ENCODE measurements around the gene TOB1. TPM values are rescaled to one million over a fixed set of nuclear protein-coding genes. Genes with fewer than 3 reads are reported as not detected.
A peak's percentile ranks its signal among the peaks of the same experiment; 100 is the strongest.

The TOB1 gene
- total and polyA plus RNA-seq, 12 donors, result 22.4 to 332 (median 62.7) TPM

- H3K27ac ChIP-seq, result no peak overlapping the region
- TF ChIP-seq POLR2A (IDR thresholded peaks at IDR 0.05) (no peak), CTCF (IDR thresholded peaks at IDR 0.05) (no peak)
- H3K4me3 ChIP-seq, result no peak overlapping the region
- H3K27me3 ChIP-seq, result no peaks in the 10 kb centered on the region
- WGBS, 4 donors, result 92 to 94% (median 93%) methylated on average over 5 of the region's 5 CpGs
- peak in 1 of 7 donors; percentile 49 for DNase-seq
- H3K4me1 ChIP-seq (replicated peaks in 1 of 2), result no peaks in the 10 kb centered on the region
- intact Hi-C loops (cut with DNase I), result loop anchor here in 1 of 2 donors (5.0 kb wide), 1 partner anchor 40 kb away; no protein-coding TSS in a partner anchor
- no peaks in the 10 kb centered on the region for H3K9me3 ChIP-seq (replicated peaks in 1 of 3)
- H3K36me3 ChIP-seq (replicated peaks in 1 of 2), result no peaks in the 10 kb centered on the region
Observed at GRCh38 chr17:50887705-50888245, 21.6 kb upstream of the TOB1 start.

GRCh38 chr17:50884439-50885311 is 18.5 kb upstream of the TOB1 start:
- intact Hi-C loops (cut with DNase I), result loop anchor here in 1 of 2 donors (5.0 kb wide), 1 partner anchor 43 kb away; no protein-coding TSS in a partner anchor
- Histone ChIP-seq H3K27ac (peak overlapping the region in 1 of 5 donors; percentile 34), H3K27me3 (no peaks in the 10 kb centered on the region), H3K9me3 (replicated peaks in 1 of 3) (no peaks in the 10 kb centered on the region), H3K4me1 (replicated peaks in 1 of 2) (no peaks in the 10 kb centered on the region), H3K4me3 (no peak overlapping the region), H3K36me3 (replicated peaks in 1 of 2) (no peaks in the 10 kb centered on the region)
- WGBS, 4 donors, result 74 to 85% (median 82%) methylated on average over 6 to 8 of the region's 8 CpGs
- TF ChIP-seq POLR2A (IDR thresholded peaks at IDR 0.05) (no peak), CTCF (IDR thresholded peaks at IDR 0.05) (no peak)
- DNase-seq, result peak in 1 of 7 donors; percentile 35

- Histone ChIP-seq H3K9me3 (replicated peaks in 1 of 3) (no peaks in the 10 kb centered on the region), H3K36me3 (replicated peaks in 1 of 2) (no peaks in the 10 kb centered on the region), H3K4me1 (replicated peaks in 1 of 2) (no peaks in the 10 kb centered on the region), H3K27me3 (no peaks in the 10 kb centered on the region), H3K27ac (peak overlapping the region in 1 of 5 donors; percentile 34), H3K4me3 (no peak overlapping the region)
- 78 to 87% (median 83%) methylated on average over 5 of the region's 5 CpGs for WGBS, 4 donors
- TF ChIP-seq CTCF (IDR thresholded peaks at IDR 0.05), result no peak
- intact Hi-C loops (cut with DNase I), result no loop called here
- DNase-seq, result no peak
Observed at GRCh38 chr17:50883850-50884438, 17.8 kb upstream of the TOB1 start.

- Histone ChIP-seq H3K4me3 (no peak overlapping the region), H3K9me3 (replicated peaks in 1 of 3) (no peaks in the 10 kb centered on the region), H3K36me3 (replicated peaks in 1 of 2) (no peaks in the 10 kb centered on the region), H3K27me3 (no peaks in the 10 kb centered on the region), H3K4me1 (replicated peaks in 1 of 2) (no peaks in the 10 kb centered on the region), H3K27ac (no peak overlapping the region)
- TF ChIP-seq POLR2A (IDR thresholded peaks at IDR 0.05) (no peak), CTCF (IDR thresholded peaks at IDR 0.05) (no peak)
- 94 to 99% (median 97%) methylated on average over 7 of the region's 7 CpGs for WGBS, 4 donors
- intact Hi-C loops (cut with DNase I), result no loop called here
- no peak for DNase-seq
Observed at GRCh38 chr17:50882851-50883250, 16.7 kb upstream of the TOB1 start.
